BLaER1 (cell line): ENCODE measurements around the gene IFT43.
A peak's percentile ranks its signal among the peaks of the same experiment; 100 is the strongest.

Experiments
- H3K27ac ChIP-seq: shearing (Covaris generic); formaldehyde crosslinking; 2 replicates; pipeline ENCODE4 v1.8.1; 2022
- H3K27me3 ChIP-seq: shearing (Covaris generic); formaldehyde crosslinking; 2 replicates; pipeline ENCODE4 v1.8.1; 2022
- H3K36me3 ChIP-seq: shearing (Covaris generic); formaldehyde crosslinking; 2 replicates; pipeline ENCODE4 v1.8.1; 2022
- H3K4me1 ChIP-seq: shearing (Covaris generic); formaldehyde crosslinking; 2 replicates; pipeline ENCODE4 v1.8.1; 2022
- H3K4me2 ChIP-seq: shearing (Covaris generic); formaldehyde crosslinking; 2 replicates; pipeline ENCODE4 v1.8.1; 2022
- H3K4me3 ChIP-seq: shearing (Covaris generic); formaldehyde crosslinking; 2 replicates; pipeline ENCODE4 v1.8.1; 2022
- H3K9ac ChIP-seq: shearing (Covaris generic); formaldehyde crosslinking; 2 replicates; pipeline ENCODE4 v1.8.1; 2022
- H3K9me3 ChIP-seq: shearing (Covaris generic); formaldehyde crosslinking; 2 replicates; pipeline ENCODE4 v1.8.1; 2022
- H4K20me1 ChIP-seq: shearing (Covaris generic); formaldehyde crosslinking; 2 replicates; pipeline ENCODE4 v1.8.1; 2022
- Cebpa-rat ChIP-seq: shearing (Covaris generic); IDR thresholded peaks from 2 replicates; pipeline ENCODE4 v1.8.1; 2022

The IFT43 gene

GRCh38 chr14:76086636-76087035, 101.1 kb downstream of the IFT43 start:
- Histone ChIP-seq H3K27ac (no peak overlapping the region), H3K4me2 (no peak overlapping the region), H3K4me1 (peaks cover 19% of the 10 kb centered on the region), H3K27me3 (no peaks in the 10 kb centered on the region), H3K4me3 (no peak overlapping the region), H3K36me3 (no peaks in the 10 kb centered on the region), H3K9ac (no peak overlapping the region), H3K9me3 (no peaks in the 10 kb centered on the region), H4K20me1 (no peaks in the 10 kb centered on the region)
- TF ChIP-seq Cebpa-rat: no peak

GRCh38 chr14:76088326-76088725, 102.8 kb downstream of the IFT43 start:
- no peak overlapping the region for H3K27ac ChIP-seq

GRCh38 chr14:76088771-76089571, 103.4 kb downstream of the IFT43 start:
- H3K4me1 ChIP-seq: peaks cover 15% of the 10 kb centered on the region
- no peak overlapping the region for H3K9ac ChIP-seq
- no peak for TF ChIP-seq Cebpa-rat
- peak overlapping the region; percentile 65 for H3K4me2 ChIP-seq
- no peaks in the 10 kb centered on the region for H3K9me3 ChIP-seq
- H3K27me3 ChIP-seq: no peaks in the 10 kb centered on the region
- H3K36me3 ChIP-seq: no peaks in the 10 kb centered on the region
- no peak overlapping the region for H3K27ac ChIP-seq
- H3K4me3 ChIP-seq: no peak overlapping the region
- no peaks in the 10 kb centered on the region for H4K20me1 ChIP-seq

More at GRCh38 chr14:76088326-76088725, 102.8 kb downstream of the IFT43 start:
- Histone ChIP-seq H3K9ac (no peak overlapping the region), H3K4me1 (peaks cover 19% of the 10 kb centered on the region), H3K27me3 (no peaks in the 10 kb centered on the region), H4K20me1 (no peaks in the 10 kb centered on the region), H3K4me3 (no peak overlapping the region), H3K4me2 (no peak overlapping the region), H3K36me3 (no peaks in the 10 kb centered on the region), H3K9me3 (no peaks in the 10 kb centered on the region)
- no peak for TF ChIP-seq Cebpa-rat

- H3K9ac ChIP-seq: no peak overlapping the region
- no peaks in the 10 kb centered on the region for H3K36me3 ChIP-seq
- H3K4me1 ChIP-seq: peaks cover 14% of the 10 kb centered on the region
- no peaks in the 10 kb centered on the region for H3K9me3 ChIP-seq
- no peaks in the 10 kb centered on the region for H4K20me1 ChIP-seq
- H3K4me3 ChIP-seq: no peak overlapping the region
- no peak for TF ChIP-seq Cebpa-rat
- H3K4me2 ChIP-seq: peak overlapping the region; percentile 65
- no peaks in the 10 kb centered on the region for H3K27me3 ChIP-seq
- H3K27ac ChIP-seq: no peak overlapping the region
These were observed 104.0 kb downstream of the IFT43 start for GRCh38 chr14:76089575-76089974.

GRCh38 chr14:76090616-76091391, 105.2 kb downstream of the IFT43 start:
- Histone ChIP-seq H4K20me1 (no peaks in the 10 kb centered on the region), H3K36me3 (no peaks in the 10 kb centered on the region), H3K9ac (no peak overlapping the region), H3K9me3 (no peaks in the 10 kb centered on the region), H3K27me3 (no peaks in the 10 kb centered on the region), H3K4me3 (no peak overlapping the region), H3K27ac (no peak overlapping the region), H3K4me2 (no peak overlapping the region), H3K4me1 (peaks cover 14% of the 10 kb centered on the region)
- TF ChIP-seq Cebpa-rat: no peak

GRCh38 chr14:76093077-76093476, 107.5 kb downstream of the IFT43 start:
- no peaks in the 10 kb centered on the region for H3K9me3 ChIP-seq
- H3K4me2 ChIP-seq: no peak overlapping the region
- no peak overlapping the region for H3K9ac ChIP-seq
- no peaks in the 10 kb centered on the region for H3K27me3 ChIP-seq
- no peak overlapping the region for H3K4me3 ChIP-seq
- peaks cover 26% of the 10 kb centered on the region for H3K4me1 ChIP-seq
- H4K20me1 ChIP-seq: no peaks in the 10 kb centered on the region
- TF ChIP-seq Cebpa-rat: no peak
- H3K27ac ChIP-seq: no peak overlapping the region
- no peaks in the 10 kb centered on the region for H3K36me3 ChIP-seq

- Histone ChIP-seq H3K4me1 (peaks cover 12% of the 10 kb centered on the region; the same call in 1 of the 2 replicates), H3K27ac (no peak overlapping the region), H3K36me3 (no peaks in the 10 kb centered on the region), H3K4me2 (no peak overlapping the region), H3K4me3 (no peak overlapping the region), H3K27me3 (no peaks in the 10 kb centered on the region), H3K9ac (no peak overlapping the region), H3K9me3 (no peaks in the 10 kb centered on the region), H4K20me1 (no peaks in the 10 kb centered on the region)
- TF ChIP-seq Cebpa-rat: no peak
These were observed 110.7 kb downstream of the IFT43 start for GRCh38 chr14:76096257-76096656.

GRCh38 chr14:76097547-76097946, 112.0 kb downstream of the IFT43 start:
- H3K27me3 ChIP-seq: no peaks in the 10 kb centered on the region
- peaks cover 12% of the 10 kb centered on the region; the same call in 1 of the 2 replicates for H3K4me1 ChIP-seq
- no peaks in the 10 kb centered on the region for H3K9me3 ChIP-seq
- TF ChIP-seq Cebpa-rat: no peak
- H4K20me1 ChIP-seq: no peaks in the 10 kb centered on the region
- no peak overlapping the region for H3K4me3 ChIP-seq
- no peak overlapping the region for H3K4me2 ChIP-seq
- H3K9ac ChIP-seq: no peak overlapping the region
- no peaks in the 10 kb centered on the region for H3K36me3 ChIP-seq
- H3K27ac ChIP-seq: no peak overlapping the region

- TF ChIP-seq Cebpa-rat: no peak
- Histone ChIP-seq H3K4me2 (no peak overlapping the region), H3K9me3 (no peaks in the 10 kb centered on the region), H3K4me3 (no peak overlapping the region), H3K27ac (no peak overlapping the region), H3K4me1 (peaks cover 12% of the 10 kb centered on the region; the same call in 1 of the 2 replicates), H3K27me3 (no peaks in the 10 kb centered on the region), H3K9ac (no peak overlapping the region), H4K20me1 (no peaks in the 10 kb centered on the region), H3K36me3 (no peaks in the 10 kb centered on the region)
These were observed 112.5 kb downstream of the IFT43 start for GRCh38 chr14:76098047-76098446.
